Measurements from ENCODE around the gene DOCK3.

- TF ChIP-seq, protein P1, sequence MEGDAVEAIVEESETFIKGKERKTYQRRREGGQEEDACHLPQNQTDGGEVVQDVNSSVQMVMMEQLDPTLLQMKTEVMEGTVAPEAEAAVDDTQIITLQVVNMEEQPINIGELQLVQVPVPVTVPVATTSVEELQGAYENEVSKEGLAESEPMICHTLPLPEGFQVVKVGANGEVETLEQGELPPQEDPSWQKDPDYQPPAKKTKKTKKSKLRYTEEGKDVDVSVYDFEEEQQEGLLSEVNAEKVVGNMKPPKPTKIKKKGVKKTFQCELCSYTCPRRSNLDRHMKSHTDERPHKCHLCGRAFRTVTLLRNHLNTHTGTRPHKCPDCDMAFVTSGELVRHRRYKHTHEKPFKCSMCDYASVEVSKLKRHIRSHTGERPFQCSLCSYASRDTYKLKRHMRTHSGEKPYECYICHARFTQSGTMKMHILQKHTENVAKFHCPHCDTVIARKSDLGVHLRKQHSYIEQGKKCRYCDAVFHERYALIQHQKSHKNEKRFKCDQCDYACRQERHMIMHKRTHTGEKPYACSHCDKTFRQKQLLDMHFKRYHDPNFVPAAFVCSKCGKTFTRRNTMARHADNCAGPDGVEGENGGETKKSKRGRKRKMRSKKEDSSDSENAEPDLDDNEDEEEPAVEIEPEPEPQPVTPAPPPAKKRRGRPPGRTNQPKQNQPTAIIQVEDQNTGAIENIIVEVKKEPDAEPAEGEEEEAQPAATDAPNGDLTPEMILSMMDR (IDR thresholded peaks at IDR 0.05): 0 out of 2 replicates have a peak, but pooled peaks have one; percentile 55
- TF ChIP-seq ZNF263 (CRISPR knock-in tag; IDR thresholded peaks at IDR 0.05; ENCODE audit: low read depth): no peak
- TF ChIP-seq ATF1 (CRISPR knock-in tag; IDR thresholded peaks at IDR 0.05): no peak
- no peak for TF ChIP-seq FOXP4 (CRISPR knock-in tag; IDR thresholded peaks at IDR 0.05)
Observed at GRCh38 chr3:51390246-51391074, 715.7 kb downstream of the DOCK3 start.

Data from WTC11 (cell line).